Measurements from ENCODE around the gene OXCT2.
A peak's percentile ranks its signal among the peaks of the same experiment; 100 is the strongest.

OXCT2 gene

GRCh38 chr1:39762550-39763540, 8.3 kb downstream of the OXCT2 start:
- Mint-ChIP-seq H3K4me3 (no peak overlapping the region), H3K27me3 (no peaks in the 10 kb centered on the region), H3K27ac (peak overlapping the region; percentile 19), H3K4me1 (no peaks in the 10 kb centered on the region), H3K9me3 (no peaks in the 10 kb centered on the region), H3K36me3 (peaks cover 4% of the 10 kb centered on the region)
- CTCF ChIA-PET = no interaction called here
- no peak for DNase-seq

- H3K4me3 Mint-ChIP-seq = no peak overlapping the region
Measured at GRCh38 chr1:39761557-39762260, 9.4 kb downstream of the OXCT2 start.

GRCh38 chr1:39761016-39761415, 10.1 kb downstream of the OXCT2 start:
- CTCF ChIA-PET = no interaction called here
- peaks cover 14% of the 10 kb centered on the region for H3K36me3 Mint-ChIP-seq
- H3K27me3 Mint-ChIP-seq = no peaks in the 10 kb centered on the region
- H3K27ac Mint-ChIP-seq = no peak overlapping the region
- no peak for DNase-seq
- H3K4me3 Mint-ChIP-seq = no peak overlapping the region
- no peaks in the 10 kb centered on the region for H3K9me3 Mint-ChIP-seq
- no peaks in the 10 kb centered on the region for H3K4me1 Mint-ChIP-seq

More at GRCh38 chr1:39761557-39762260, 9.4 kb downstream of the OXCT2 start:
- DNase-seq = no peak
- Mint-ChIP-seq H3K36me3 (peaks cover 10% of the 10 kb centered on the region), H3K4me1 (no peaks in the 10 kb centered on the region), H3K27ac (no peak overlapping the region), H3K27me3 (no peaks in the 10 kb centered on the region), H3K9me3 (no peaks in the 10 kb centered on the region)
- CTCF ChIA-PET = no interaction called here

- H3K27me3 Mint-ChIP-seq = no peaks in the 10 kb centered on the region
- no peak for DNase-seq
- no peaks in the 10 kb centered on the region for H3K9me3 Mint-ChIP-seq
- CTCF ChIA-PET = no interaction called here
- H3K4me3 Mint-ChIP-seq = no peak overlapping the region
- no peak overlapping the region for H3K27ac Mint-ChIP-seq
- H3K4me1 Mint-ChIP-seq = no peaks in the 10 kb centered on the region
- peaks cover 14% of the 10 kb centered on the region for H3K36me3 Mint-ChIP-seq
Measured at GRCh38 chr1:39760074-39761008, 10.8 kb downstream of the OXCT2 start.

- no peak for DNase-seq
- H3K36me3 Mint-ChIP-seq = peaks cover 17% of the 10 kb centered on the region
- H3K27ac Mint-ChIP-seq = no peak overlapping the region
- H3K4me1 Mint-ChIP-seq = no peaks in the 10 kb centered on the region
- no peak overlapping the region for H3K4me3 Mint-ChIP-seq
- H3K27me3 Mint-ChIP-seq = no peaks in the 10 kb centered on the region
- CTCF ChIA-PET = no interaction called here
- H3K9me3 Mint-ChIP-seq = no peaks in the 10 kb centered on the region
Measured at GRCh38 chr1:39759436-39759726, 11.8 kb downstream of the OXCT2 start.

- DNase-seq = no peak
- CTCF ChIA-PET = no interaction called here
- Mint-ChIP-seq H3K36me3 (peaks cover 20% of the 10 kb centered on the region), H3K27ac (no peak overlapping the region), H3K4me3 (no peak overlapping the region), H3K9me3 (no peaks in the 10 kb centered on the region), H3K4me1 (no peaks in the 10 kb centered on the region), H3K27me3 (no peaks in the 10 kb centered on the region)
Measured at GRCh38 chr1:39758556-39759435, 12.4 kb downstream of the OXCT2 start.

GRCh38 chr1:39757501-39757900, 13.6 kb downstream of the OXCT2 start:
- Mint-ChIP-seq H3K36me3 (peaks cover 28% of the 10 kb centered on the region), H3K4me1 (no peaks in the 10 kb centered on the region), H3K27ac (no peak overlapping the region), H3K9me3 (no peaks in the 10 kb centered on the region), H3K4me3 (no peak overlapping the region), H3K27me3 (no peaks in the 10 kb centered on the region)
- CTCF ChIA-PET = no interaction called here
- no peak for DNase-seq

GRCh38 chr1:39755965-39756659, 15.0 kb downstream of the OXCT2 start:
- CTCF ChIA-PET = no interaction called here
- no peak for DNase-seq
- Mint-ChIP-seq H3K4me3 (no peak overlapping the region), H3K27me3 (no peaks in the 10 kb centered on the region), H3K36me3 (peaks cover 40% of the 10 kb centered on the region), H3K27ac (no peak overlapping the region), H3K4me1 (no peaks in the 10 kb centered on the region), H3K9me3 (no peaks in the 10 kb centered on the region)

GRCh38 chr1:39754906-39755504, 16.1 kb downstream of the OXCT2 start:
- Mint-ChIP-seq H3K27ac (no peak overlapping the region), H3K4me1 (no peaks in the 10 kb centered on the region), H3K36me3 (peaks cover 49% of the 10 kb centered on the region), H3K4me3 (no peak overlapping the region), H3K27me3 (no peaks in the 10 kb centered on the region), H3K9me3 (no peaks in the 10 kb centered on the region)
- no peak for DNase-seq
- CTCF ChIA-PET = no interaction called here

GRCh38 chr1:39754026-39754570, 17.1 kb downstream of the OXCT2 start:
- Mint-ChIP-seq H3K4me3 (no peak overlapping the region), H3K36me3 (peaks cover 57% of the 10 kb centered on the region), H3K27me3 (no peaks in the 10 kb centered on the region), H3K27ac (no peak overlapping the region), H3K9me3 (no peaks in the 10 kb centered on the region), H3K4me1 (no peaks in the 10 kb centered on the region)
- DNase-seq = no peak
- CTCF ChIA-PET = no interaction called here

GRCh38 chr1:39753132-39754025, 17.8 kb downstream of the OXCT2 start:
- no peaks in the 10 kb centered on the region for H3K4me1 Mint-ChIP-seq
- H3K4me3 Mint-ChIP-seq = no peak overlapping the region
- H3K27me3 Mint-ChIP-seq = no peaks in the 10 kb centered on the region
- no peak for DNase-seq
- H3K27ac Mint-ChIP-seq = no peak overlapping the region
- peaks cover 57% of the 10 kb centered on the region for H3K36me3 Mint-ChIP-seq
- H3K9me3 Mint-ChIP-seq = no peaks in the 10 kb centered on the region
- CTCF ChIA-PET = interaction anchor here (0.6 kb wide), 1 partner anchor 29 kb away, joined by 3 read pairs; no protein-coding TSS in a partner anchor

- Mint-ChIP-seq H3K27me3 (no peaks in the 10 kb centered on the region), H3K9me3 (no peaks in the 10 kb centered on the region), H3K27ac (no peak overlapping the region), H3K36me3 (peaks cover 58% of the 10 kb centered on the region), H3K4me1 (no peaks in the 10 kb centered on the region), H3K4me3 (no peak overlapping the region)
- DNase-seq = no peak
- CTCF ChIA-PET = interaction anchor here (0.6 kb wide), 1 partner anchor 28 kb away, joined by 3 read pairs; no protein-coding TSS in a partner anchor
Measured at GRCh38 chr1:39752703-39753102, 18.4 kb downstream of the OXCT2 start.

Measured in activated naive CD4-positive, alpha-beta T cell treated with anti-CD3 and anti-CD28 coated beads, Interleukin-2, amount 10 ng/mL, durations not matched to agents 7 days and 5 days (primary cell).